OCI-LY7 (cell line): ENCODE measurements around the gene DNAH6.

Experiments used
- EZH2phosphoT487 ChIP-seq: fragments of 200-600 bp; sonication (generic); IDR thresholded peaks from 2 replicates; pipeline ENCODE4 v1.6.1; 2018; ENCODE audit warnings: low read depth, borderline replicate concordance, mild to moderate bottlenecking, mixed run types, antibody characterized with exemption, low read length, moderate library complexity, mixed read lengths
- TF ChIP-seq, protein P1 (sequence below): fragments of 200-600 bp; sonication (generic); conservative IDR thresholded peaks from 2 replicates; pipeline ENCODE4 v1.5.1; 2014; ENCODE audit warnings: mild to moderate bottlenecking, antibody characterized with exemption, low read length, moderate library complexity, mixed read lengths

DNA sequence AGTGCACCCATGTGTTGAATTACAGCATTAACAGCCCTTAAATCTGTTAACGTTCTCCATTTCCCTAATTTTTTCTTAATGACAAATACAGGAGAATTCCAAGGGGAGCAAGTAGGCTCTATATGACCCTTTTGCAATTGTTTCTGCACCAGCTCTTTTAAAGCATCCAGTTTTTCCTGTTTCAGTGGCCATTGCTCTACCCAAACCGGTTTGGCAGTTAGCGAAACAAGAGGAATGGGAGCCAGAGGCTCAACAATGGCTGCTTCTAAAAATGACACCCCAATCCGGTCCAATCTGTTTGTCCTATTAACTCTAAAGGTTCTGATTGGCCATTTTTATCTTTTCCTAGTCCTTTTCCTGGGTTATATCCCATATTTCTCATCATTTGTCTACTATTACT is 42.1 kb upstream of the DNAH6 start:
- TF ChIP-seq, protein P1, sequence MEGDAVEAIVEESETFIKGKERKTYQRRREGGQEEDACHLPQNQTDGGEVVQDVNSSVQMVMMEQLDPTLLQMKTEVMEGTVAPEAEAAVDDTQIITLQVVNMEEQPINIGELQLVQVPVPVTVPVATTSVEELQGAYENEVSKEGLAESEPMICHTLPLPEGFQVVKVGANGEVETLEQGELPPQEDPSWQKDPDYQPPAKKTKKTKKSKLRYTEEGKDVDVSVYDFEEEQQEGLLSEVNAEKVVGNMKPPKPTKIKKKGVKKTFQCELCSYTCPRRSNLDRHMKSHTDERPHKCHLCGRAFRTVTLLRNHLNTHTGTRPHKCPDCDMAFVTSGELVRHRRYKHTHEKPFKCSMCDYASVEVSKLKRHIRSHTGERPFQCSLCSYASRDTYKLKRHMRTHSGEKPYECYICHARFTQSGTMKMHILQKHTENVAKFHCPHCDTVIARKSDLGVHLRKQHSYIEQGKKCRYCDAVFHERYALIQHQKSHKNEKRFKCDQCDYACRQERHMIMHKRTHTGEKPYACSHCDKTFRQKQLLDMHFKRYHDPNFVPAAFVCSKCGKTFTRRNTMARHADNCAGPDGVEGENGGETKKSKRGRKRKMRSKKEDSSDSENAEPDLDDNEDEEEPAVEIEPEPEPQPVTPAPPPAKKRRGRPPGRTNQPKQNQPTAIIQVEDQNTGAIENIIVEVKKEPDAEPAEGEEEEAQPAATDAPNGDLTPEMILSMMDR: no peak
- TF ChIP-seq EZH2phosphoT487: no peak
